ENCODE results near the gene TTLL1.
A peak's percentile ranks its signal among the peaks of the same experiment; 100 is the strongest.

The TTLL1 gene

DNA sequence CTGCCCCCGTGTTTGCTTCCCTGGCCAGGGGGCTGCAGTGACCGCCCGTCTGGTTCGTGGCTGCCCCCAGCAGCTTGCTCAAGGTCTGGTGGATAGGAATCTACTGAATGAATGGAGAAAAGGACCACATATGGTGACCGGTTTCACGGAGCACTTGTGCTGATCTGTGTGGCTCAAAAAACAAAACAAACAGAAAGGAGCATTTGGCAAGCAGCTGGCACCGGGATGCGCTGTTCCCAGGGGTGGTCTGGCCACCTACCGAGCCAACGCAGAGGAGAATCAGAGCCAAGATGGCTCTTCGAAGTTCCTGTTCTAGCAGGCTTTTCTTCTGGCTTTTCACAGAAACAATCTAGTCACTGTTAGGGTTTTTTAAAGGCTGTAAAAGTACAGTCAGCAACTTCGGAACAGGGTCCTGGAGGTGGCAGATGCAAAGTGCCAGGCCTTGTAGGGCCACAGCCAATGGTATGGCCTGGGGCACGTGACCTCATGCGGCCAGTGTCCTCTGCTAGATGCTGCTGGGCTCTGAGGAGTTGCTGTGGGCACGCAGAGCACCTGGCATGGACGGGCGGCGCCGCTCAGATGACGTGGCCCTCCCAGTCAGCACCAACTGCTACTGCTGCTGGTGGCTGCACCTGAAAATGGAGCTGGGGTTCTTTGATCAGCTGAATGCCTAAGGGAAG is 47.0 kb downstream of the TTLL1 start:
- ChIA-PET CTCF (interaction anchor here (1.1 kb wide), 1 partner anchor 9 kb away, joined by 7 read pairs; no protein-coding TSS in a partner anchor), POLR2A (interaction anchor here (1.4 kb wide), 1 partner anchor 26 kb away, joined by 4 read pairs; no protein-coding TSS in a partner anchor)
- DNase-seq (ENCODE audit: low read depth, low spot score) = no peak
- no peak overlapping the region for H3K4me3 ChIP-seq (ENCODE audit: low read depth, low read length)
- TF ChIP-seq, protein P1, sequence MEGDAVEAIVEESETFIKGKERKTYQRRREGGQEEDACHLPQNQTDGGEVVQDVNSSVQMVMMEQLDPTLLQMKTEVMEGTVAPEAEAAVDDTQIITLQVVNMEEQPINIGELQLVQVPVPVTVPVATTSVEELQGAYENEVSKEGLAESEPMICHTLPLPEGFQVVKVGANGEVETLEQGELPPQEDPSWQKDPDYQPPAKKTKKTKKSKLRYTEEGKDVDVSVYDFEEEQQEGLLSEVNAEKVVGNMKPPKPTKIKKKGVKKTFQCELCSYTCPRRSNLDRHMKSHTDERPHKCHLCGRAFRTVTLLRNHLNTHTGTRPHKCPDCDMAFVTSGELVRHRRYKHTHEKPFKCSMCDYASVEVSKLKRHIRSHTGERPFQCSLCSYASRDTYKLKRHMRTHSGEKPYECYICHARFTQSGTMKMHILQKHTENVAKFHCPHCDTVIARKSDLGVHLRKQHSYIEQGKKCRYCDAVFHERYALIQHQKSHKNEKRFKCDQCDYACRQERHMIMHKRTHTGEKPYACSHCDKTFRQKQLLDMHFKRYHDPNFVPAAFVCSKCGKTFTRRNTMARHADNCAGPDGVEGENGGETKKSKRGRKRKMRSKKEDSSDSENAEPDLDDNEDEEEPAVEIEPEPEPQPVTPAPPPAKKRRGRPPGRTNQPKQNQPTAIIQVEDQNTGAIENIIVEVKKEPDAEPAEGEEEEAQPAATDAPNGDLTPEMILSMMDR (IDR thresholded peaks at IDR 0.05; ENCODE audit: insufficient read depth, low read length, missing control alignments) = no peak

DNA sequence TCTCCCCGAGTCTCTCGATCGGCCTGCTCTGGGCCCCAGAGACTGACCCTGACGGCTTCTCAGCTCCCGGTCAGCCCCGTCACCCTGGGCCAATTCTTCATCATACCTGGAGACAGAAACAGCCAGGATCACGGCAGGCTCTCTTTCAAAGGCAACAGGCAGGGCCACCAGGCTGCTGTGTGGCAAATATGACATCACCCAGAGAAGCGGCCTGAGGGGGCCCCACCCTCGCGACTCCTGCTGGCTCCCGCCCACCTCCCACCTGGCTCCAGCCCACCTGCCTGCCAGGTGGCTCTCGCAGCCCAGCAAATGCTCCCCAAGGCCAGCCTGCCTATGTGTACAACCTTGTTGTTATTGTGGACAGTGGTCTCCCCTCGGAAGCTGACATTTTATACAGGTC is 49.4 kb downstream of the TTLL1 start:
- ChIA-PET CTCF (interaction anchor here (0.6 kb wide), 1 partner anchor 8 kb away, joined by 3 read pairs; no protein-coding TSS in a partner anchor), POLR2A (no interaction called here)
- TF ChIP-seq, protein P1 (IDR thresholded peaks at IDR 0.05; ENCODE audit: insufficient read depth, low read length, missing control alignments) = no peak
- no peak overlapping the region for H3K4me3 ChIP-seq (ENCODE audit: low read depth, low read length)
- DNase-seq (ENCODE audit: low read depth, low spot score) = no peak

DNA sequence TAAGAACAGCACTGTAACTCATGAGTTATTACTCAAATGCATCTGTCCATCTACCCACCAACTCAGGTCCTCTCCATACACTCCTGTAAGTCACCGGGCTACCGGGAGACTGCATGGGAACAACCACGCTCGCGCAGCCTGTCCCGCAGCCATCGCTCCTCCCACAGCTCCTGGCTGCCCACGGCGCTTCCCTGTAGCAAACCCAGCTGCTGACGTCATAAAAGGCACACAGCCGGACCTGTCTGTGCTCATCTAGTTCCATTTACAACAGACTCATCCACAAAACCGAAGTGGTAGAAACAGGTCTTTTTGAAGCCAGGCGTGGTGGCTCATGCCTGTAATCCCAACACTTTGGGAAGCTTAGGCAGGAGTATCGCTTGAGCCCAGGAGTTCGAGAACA is 50.9 kb downstream of the TTLL1 start:
- H3K4me3 ChIP-seq (ENCODE audit: low read depth, low read length) = no peak overlapping the region
- CTCF ChIA-PET = no interaction called here
- DNase-seq (ENCODE audit: low read depth, low spot score) = no peak
- POLR2A ChIA-PET = no interaction called here
- TF ChIP-seq, protein P1 (IDR thresholded peaks at IDR 0.05; ENCODE audit: insufficient read depth, low read length, missing control alignments) = no peak

DNA sequence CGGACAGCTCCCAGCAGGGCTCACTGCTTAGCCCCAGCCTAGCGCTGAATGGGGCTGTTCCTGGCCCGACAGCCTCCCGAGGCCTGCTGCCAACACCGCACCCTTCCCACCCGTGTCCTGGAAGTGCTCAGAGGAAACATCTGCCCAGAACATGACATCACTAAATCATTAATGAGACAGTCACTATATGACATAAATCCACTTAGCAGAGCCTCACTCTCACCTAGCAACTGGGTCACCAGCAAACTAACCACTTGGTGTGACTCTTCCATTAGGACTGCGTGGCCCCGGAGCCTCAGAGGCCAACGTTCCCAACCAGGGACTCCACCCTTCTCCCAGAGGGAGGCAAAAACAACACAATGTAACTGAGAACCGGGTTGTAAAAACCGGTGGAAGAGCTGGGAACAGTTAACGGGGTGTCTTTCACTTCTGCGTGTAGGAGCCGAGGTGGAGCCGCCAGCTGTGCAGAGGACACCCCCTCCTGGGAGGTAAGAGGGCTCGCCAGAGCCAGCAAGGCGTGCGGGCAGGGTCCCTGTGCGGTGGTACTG is 52.8 kb downstream of the TTLL1 start:
- no peak overlapping the region for H3K4me3 ChIP-seq (ENCODE audit: low read depth, low read length)
- TF ChIP-seq, protein P1 (IDR thresholded peaks at IDR 0.05; ENCODE audit: insufficient read depth, low read length, missing control alignments) = no peak
- POLR2A ChIA-PET = interaction anchor here (0.7 kb wide), 1 partner anchor 12 kb away, joined by 3 read pairs; no protein-coding TSS in a partner anchor
- CTCF ChIA-PET = interaction anchor here (0.6 to 1.0 kb wide), 2 partner anchors 9 to 98 kb away, joined by 3 read pairs; no protein-coding TSS in a partner anchor
- DNase-seq (ENCODE audit: low read depth, low spot score) = peak; percentile 23

DNA sequence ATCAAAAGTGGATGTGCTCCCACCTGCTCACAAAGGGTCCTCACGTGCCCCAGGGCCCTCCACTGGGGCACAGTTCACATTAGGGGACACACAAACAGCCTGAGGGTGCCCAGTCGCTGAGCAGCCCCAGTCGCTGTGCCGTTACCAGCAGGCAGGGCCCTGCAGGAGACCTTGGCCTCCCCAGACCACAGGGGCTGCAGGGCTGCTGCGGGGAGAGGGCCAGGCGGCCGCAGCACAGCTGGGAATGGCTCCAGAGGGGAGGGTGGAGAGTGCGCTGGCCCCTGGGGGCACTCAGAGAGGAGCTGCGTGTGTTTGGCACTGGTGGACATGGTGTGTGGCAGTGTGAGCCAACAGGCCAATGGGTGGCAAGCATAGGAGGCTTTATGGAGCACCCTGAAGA is 53.9 kb downstream of the TTLL1 start:
- no peak overlapping the region for H3K4me3 ChIP-seq (ENCODE audit: low read depth, low read length)
- CTCF ChIA-PET = interaction anchor here (1.0 to 1.5 kb wide), 2 partner anchors 51 to 97 kb away, joined by 3 to 7 read pairs; no protein-coding TSS in a partner anchor
- TF ChIP-seq, protein P1 (IDR thresholded peaks at IDR 0.05; ENCODE audit: insufficient read depth, low read length, missing control alignments) = no peak
- DNase-seq (ENCODE audit: low read depth, low spot score) = no peak
- POLR2A ChIA-PET = no interaction called here

DNA sequence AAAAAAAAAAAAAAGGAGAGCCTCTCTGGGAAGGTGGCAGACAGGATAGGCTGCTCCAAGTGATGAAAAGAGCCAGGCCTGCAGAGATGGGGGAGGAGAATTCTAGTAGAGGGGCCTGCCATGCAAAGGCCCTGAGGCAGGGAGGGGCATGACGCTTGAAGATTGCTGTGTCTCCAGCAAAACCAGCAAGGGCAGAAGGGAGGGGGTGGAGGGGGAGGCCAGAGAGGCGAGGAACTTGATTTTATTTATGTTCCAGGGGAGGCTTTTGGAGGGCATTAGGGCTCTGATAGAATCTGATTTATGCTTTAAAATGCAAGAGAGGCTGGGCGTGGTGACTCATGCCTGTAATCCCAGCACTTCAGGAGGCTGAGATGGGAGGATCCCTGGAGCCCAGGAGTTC is 57.6 kb downstream of the TTLL1 start:
- TF ChIP-seq, protein P1 (IDR thresholded peaks at IDR 0.05; ENCODE audit: insufficient read depth, low read length, missing control alignments) = no peak
- no peak overlapping the region for H3K4me3 ChIP-seq (ENCODE audit: low read depth, low read length)
- DNase-seq (ENCODE audit: low read depth, low spot score) = no peak
- POLR2A ChIA-PET = no interaction called here
- CTCF ChIA-PET = no interaction called here

Data from AG04449 (cell line).